Measurements from ENCODE around the gene PEX14.

DNA sequence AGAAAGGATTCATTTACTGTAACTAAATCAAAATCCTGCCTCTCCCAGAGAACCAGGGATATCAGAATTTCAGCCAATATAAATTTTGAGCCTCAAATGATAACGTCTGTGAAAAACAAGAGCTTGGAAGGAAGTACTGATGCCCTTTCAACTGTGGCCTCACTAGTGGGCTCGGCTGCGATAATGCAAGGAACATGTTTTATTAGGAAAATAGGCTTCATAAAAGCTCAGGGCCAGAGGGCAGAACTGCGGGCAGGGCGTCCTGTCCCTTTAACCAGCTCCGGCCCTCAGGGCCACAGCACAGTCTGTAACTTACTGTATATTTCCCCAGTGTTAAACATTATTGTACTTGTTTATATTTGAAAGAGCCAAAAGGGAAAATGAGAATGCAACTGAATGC lies 122.0 kb downstream of the PEX14 start:
- TF ChIP-seq, protein P1, sequence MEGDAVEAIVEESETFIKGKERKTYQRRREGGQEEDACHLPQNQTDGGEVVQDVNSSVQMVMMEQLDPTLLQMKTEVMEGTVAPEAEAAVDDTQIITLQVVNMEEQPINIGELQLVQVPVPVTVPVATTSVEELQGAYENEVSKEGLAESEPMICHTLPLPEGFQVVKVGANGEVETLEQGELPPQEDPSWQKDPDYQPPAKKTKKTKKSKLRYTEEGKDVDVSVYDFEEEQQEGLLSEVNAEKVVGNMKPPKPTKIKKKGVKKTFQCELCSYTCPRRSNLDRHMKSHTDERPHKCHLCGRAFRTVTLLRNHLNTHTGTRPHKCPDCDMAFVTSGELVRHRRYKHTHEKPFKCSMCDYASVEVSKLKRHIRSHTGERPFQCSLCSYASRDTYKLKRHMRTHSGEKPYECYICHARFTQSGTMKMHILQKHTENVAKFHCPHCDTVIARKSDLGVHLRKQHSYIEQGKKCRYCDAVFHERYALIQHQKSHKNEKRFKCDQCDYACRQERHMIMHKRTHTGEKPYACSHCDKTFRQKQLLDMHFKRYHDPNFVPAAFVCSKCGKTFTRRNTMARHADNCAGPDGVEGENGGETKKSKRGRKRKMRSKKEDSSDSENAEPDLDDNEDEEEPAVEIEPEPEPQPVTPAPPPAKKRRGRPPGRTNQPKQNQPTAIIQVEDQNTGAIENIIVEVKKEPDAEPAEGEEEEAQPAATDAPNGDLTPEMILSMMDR (optimal IDR thresholded peaks at IDR 0.05 in 1 of 3, IDR thresholded peaks at IDR 0.05 in 1 of 3, conservative IDR thresholded peaks at IDR 0.05 in 1 of 3; ENCODE audit: extremely low read depth in 1 of 3, insufficient read depth in 2 of 3, low read length in 3 of 3), result no peak
- TF ChIP-seq EZH2 (IDR thresholded peaks at IDR 0.05; ENCODE audit: low read length), result no peak

Data from keratinocyte (primary cell).